Dendritic cell treated with granulocyte-macrophage colony-stimulating factor and Interleukin-4, amounts not matched to agents 40 ng/mL and 50 ng/mL, for 4 days (primary cell): ENCODE data around the gene TRMT6.

Source experiments
- H3K27ac Mint-ChIP-seq: one replicate; pipeline ENCODE4 v1.8.0; 2022; ENCODE audit warnings: mild to moderate bottlenecking, mixed read lengths
- H3K27me3 Mint-ChIP-seq: one replicate; pipeline ENCODE4 v1.8.0; 2022; ENCODE audit warnings: mild to moderate bottlenecking, mixed read lengths
- H3K36me3 Mint-ChIP-seq: one replicate; pipeline ENCODE4 v1.8.0; 2022; ENCODE audit warnings: low read depth, mixed read lengths
- H3K4me1 Mint-ChIP-seq: one replicate; pipeline ENCODE4 v1.8.0; 2022; ENCODE audit warnings: low read depth, mixed read lengths
- H3K4me3 Mint-ChIP-seq: one replicate; pipeline ENCODE4 v1.8.0; 2022; ENCODE audit warnings: mild to moderate bottlenecking, moderate library complexity, mixed read lengths
- H3K9me3 Mint-ChIP-seq: one replicate; pipeline ENCODE4 v1.8.0; 2022; ENCODE audit warnings: mixed read lengths
- intact Hi-C: fragments of 100-400 bp; cut with micrococcal nuclease; formaldehyde crosslinking; loops from one replicate; pipeline ENCODE4 v1.15.0; 2022

Gene TRMT6, protein sequence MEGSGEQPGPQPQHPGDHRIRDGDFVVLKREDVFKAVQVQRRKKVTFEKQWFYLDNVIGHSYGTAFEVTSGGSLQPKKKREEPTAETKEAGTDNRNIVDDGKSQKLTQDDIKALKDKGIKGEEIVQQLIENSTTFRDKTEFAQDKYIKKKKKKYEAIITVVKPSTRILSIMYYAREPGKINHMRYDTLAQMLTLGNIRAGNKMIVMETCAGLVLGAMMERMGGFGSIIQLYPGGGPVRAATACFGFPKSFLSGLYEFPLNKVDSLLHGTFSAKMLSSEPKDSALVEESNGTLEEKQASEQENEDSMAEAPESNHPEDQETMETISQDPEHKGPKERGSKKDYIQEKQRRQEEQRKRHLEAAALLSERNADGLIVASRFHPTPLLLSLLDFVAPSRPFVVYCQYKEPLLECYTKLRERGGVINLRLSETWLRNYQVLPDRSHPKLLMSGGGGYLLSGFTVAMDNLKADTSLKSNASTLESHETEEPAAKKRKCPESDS

DNA sequence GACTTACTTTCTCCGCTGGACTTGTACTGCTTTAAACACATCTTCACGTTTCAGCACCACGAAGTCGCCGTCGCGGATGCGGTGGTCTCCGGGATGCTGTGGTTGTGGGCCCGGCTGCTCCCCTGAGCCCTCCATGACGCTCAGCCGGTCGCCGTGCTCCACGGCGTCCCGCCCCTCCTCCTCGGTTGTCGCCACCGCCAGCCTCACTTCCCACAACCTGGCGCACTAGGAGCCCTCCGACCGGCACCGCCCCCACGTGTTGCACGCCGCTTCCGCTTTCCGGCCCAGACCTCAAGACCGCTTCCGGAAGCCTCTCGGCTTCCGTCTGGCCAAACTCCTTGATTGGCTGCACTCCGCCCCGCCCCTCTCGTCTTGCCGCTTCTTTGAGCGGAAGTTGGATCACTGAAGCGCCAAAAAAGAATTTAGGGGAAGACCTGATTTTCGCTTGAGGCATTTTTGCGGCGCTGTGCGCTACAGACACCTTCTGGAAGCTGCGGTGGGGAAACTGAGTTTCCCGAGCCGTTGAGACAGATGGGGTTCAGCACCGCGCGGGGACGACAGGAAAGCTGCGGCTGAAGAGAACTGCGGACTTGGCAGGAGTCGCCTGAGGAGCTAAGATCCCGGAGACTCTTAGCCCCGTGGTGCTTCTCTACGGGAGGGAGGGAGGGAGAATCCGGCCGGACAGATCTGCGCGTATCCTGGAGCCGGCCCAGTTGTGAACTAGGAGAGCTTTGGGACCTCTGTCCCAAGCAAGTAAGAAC, at the start of gene TRMT6, which contains the start of gene MCM8:
Gene TRMT6 (minus strand): TSS at position 263 of the 761 bp plus-strand sequence. CDS start 128 bp downstream, at position 135.
Gene MCM8 (plus strand): TSS at position 382 of the 761 bp plus-strand sequence. CDS start 1,364 bp downstream, outside the sequence.
- Mint-ChIP-seq H3K4me3 (peak within 1 kb of the TSS; percentile 93), H3K36me3 (peaks cover 47% of the 10 kb centered on the region), H3K27ac (peak within 1 kb of the TSS; percentile 88), H3K4me1 (peaks cover 42% of the 10 kb centered on the region), H3K27me3 (no peaks in the 10 kb centered on the region), H3K9me3 (no peaks in the 10 kb centered on the region)
- intact Hi-C loops: no loop called here

DNA sequence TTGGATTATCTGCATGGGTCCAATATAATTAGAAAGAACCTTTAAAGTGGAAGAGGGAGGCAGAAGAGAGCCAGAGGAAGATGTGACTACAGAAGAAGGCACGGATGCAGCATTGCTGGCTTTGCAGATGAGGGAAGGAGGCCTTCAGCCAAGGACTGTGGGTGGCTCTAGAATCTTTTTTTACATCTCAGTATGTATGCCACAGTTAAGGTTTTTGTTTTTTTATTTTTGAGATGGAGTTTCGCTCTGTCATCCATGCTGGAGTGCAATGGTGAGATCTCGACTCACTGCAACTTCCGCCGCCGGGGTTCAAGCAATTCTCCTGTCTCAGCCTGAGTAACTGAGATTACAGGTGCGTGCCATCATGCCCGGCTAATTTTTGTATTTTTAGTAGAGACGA, 49.5 kb upstream of the TRMT6 start:
- Mint-ChIP-seq H3K9me3 (no peaks in the 10 kb centered on the region), H3K4me3 (no peak overlapping the region), H3K4me1 (no peaks in the 10 kb centered on the region), H3K27me3 (no peaks in the 10 kb centered on the region), H3K36me3 (peaks cover 9% of the 10 kb centered on the region), H3K27ac (no peak overlapping the region)
- intact Hi-C loops: no loop called here

DNA sequence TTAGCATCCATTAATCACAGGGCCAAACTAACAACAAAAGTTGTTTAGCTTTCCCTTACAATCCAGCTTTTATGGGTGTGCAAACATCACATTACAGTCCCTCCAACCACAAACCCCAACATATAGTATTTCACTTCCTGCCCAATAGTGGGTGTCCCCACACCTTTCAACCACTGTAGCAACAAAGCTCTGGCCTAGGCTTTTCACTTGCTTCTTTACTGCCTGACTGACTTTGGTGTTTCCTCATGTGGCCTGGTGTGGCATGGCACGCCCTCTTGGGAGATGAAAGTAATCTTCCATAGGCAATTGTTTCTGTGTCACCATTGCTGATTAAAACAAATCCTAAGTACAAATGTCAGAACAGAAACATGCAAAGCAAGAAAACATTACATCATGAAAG, 46.4 kb upstream of the TRMT6 start:
- intact Hi-C loops: no loop called here
- H3K9me3 Mint-ChIP-seq: no peaks in the 10 kb centered on the region
- peaks cover 9% of the 10 kb centered on the region for H3K36me3 Mint-ChIP-seq

DNA sequence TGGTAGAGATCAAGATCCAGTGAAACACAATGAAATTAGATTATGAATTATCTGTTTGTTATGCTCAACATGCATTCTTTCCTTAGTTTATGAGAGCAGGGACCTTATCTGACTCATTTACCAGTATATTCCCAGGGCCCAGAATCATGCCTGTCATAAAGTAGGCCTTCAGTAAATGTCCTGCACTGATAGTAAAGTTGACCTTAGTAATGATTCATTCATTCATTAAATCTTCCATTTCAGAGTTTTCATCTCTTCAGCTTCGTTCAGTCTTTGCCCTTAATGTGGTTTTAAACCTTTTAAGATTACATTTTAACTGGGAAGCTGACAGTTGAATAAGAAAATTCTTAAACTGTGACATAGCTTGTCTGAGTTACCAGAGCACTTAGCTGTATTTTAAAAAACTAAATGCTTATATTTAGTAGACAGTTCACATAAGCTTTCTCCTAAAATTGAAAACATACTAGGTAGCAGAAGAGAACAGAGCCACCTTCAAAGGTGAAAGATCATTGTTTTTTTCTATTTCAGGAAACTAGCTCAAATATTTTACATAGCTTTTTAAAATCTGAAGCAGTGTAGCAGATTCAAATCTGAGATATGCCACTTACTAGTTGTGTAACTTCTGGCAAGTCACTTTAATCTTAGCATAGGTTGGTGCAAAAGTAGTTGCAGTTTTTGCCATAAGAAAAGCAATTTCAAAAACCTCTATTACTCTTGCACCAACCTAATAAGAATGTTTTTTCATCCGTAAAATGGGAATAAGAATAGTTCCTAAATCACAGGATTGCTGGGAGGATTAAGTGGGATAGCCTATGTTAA, 41.5 kb upstream of the TRMT6 start:
- Mint-ChIP-seq H3K36me3 (peaks cover 18% of the 10 kb centered on the region), H3K4me3 (no peak overlapping the region), H3K9me3 (no peaks in the 10 kb centered on the region), H3K4me1 (no peaks in the 10 kb centered on the region), H3K27me3 (no peaks in the 10 kb centered on the region), H3K27ac (no peak overlapping the region)
- intact Hi-C loops: no loop called here

More for the DNA sequence above, 46.4 kb upstream of the TRMT6 start:
- no peak overlapping the region for H3K27ac Mint-ChIP-seq
- no peaks in the 10 kb centered on the region for H3K4me1 Mint-ChIP-seq
- H3K27me3 Mint-ChIP-seq: no peaks in the 10 kb centered on the region
- H3K4me3 Mint-ChIP-seq: no peak overlapping the region

DNA sequence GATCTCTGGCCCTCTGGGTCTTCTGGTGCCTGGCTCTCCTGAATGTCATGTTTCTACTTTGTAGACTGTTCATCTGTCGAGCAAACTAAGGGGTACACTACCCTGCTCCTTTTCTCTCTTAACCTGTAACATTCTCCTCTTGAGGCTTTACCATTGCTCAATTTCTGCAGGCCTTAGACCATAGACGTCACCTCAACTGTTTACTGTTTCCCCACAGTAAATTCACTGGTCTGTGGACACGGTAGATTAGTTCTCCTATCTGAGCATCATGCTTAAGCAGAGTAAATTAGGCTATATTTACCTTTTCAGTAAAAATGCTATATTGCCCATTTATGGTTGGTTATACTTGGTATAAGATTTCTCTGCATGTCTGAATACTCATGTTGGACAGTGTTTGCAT, 40.6 kb upstream of the TRMT6 start:
- Mint-ChIP-seq H3K4me1 (no peaks in the 10 kb centered on the region), H3K27ac (no peak overlapping the region), H3K9me3 (no peaks in the 10 kb centered on the region), H3K4me3 (no peak overlapping the region), H3K36me3 (peaks cover 20% of the 10 kb centered on the region), H3K27me3 (no peaks in the 10 kb centered on the region)
- intact Hi-C loops: no loop called here

DNA sequence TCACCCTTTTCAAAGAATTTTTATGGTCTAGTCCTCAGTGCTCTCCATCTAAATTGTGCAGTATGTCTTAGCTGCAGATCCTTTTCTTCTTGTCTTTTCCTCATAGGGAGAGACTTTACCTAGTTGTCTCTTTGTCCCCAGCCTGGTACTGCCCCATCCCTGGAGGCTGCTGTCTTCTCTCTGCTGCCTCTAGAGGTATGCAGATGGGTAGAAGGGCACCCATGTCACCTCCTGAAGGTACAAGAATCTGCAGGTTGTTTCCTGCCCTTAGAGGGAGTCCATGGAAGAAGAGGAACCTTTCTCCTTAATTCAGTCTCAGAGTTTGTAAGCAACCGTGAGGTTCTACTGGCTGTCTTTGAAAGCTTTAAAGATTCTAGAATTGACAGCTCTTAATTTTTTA, 39.2 kb upstream of the TRMT6 start:
- H3K9me3 Mint-ChIP-seq: no peaks in the 10 kb centered on the region
- no peak overlapping the region for H3K27ac Mint-ChIP-seq
- H3K4me1 Mint-ChIP-seq: no peaks in the 10 kb centered on the region
- intact Hi-C loops: no loop called here
- no peaks in the 10 kb centered on the region for H3K27me3 Mint-ChIP-seq
- no peak overlapping the region for H3K4me3 Mint-ChIP-seq
- H3K36me3 Mint-ChIP-seq: peaks cover 18% of the 10 kb centered on the region

DNA sequence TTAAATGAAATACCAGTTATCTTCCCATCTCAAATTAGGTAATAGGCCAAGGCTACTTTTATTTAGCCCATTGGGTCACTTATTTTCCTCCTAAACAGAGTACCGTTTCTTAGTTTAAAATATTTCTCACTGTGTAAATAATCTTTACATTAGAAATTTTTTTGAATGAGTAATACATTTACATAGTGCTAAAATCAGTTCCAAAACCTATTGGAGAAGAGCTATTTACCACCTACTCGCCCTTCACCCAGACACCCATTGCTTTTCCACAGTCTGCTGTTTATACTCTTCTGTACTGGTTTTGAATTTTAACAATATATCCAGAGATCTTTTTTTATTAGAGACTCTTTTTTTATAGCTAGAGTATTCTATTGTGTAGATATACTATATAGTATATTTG, 37.0 kb upstream of the TRMT6 start:
- Mint-ChIP-seq H3K27me3 (no peaks in the 10 kb centered on the region), H3K9me3 (no peaks in the 10 kb centered on the region), H3K36me3 (peaks cover 18% of the 10 kb centered on the region), H3K4me3 (no peak overlapping the region), H3K4me1 (no peaks in the 10 kb centered on the region), H3K27ac (no peak overlapping the region)
- intact Hi-C loops: no loop called here

DNA sequence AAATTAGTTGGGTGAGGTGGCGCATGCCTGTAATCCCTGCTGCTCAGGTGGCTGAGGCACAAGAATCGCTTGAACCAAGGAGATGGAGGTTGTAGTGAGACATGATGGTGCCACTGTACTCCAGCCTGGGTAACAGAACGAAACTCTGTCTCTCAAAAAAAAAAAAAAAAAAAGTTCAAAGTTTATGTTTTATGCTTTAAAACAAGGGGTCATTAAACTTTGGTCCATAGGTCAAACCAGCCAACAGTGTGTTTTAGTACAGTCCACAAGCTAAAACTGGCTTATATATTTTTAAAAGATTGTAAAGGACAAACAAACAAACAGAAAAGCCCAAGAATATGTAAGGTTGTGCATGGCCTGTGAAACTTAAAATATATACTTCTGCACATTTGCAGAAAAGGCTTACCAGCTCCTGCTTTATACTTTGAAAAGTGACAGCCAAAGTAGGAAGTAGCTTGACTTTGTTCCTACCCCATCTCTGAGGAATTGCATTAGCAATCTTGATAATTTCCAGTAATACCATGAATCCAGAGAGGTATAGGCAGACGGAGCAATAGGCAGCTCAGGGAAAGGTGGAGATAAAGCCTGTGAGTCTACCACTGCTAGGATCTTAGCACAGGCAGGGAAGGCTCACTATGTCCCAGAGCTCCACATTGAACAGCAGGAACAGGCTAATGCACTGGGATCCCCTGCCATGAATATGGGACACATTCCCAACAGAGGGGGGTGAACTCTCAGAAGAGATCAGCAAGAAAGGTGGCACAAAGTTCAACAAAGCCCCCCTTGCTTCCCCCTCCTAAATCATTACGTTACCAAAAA, 30.6 kb upstream of the TRMT6 start:
- H3K36me3 Mint-ChIP-seq: peaks cover 29% of the 10 kb centered on the region
- H3K9me3 Mint-ChIP-seq: no peaks in the 10 kb centered on the region
- H3K27me3 Mint-ChIP-seq: no peaks in the 10 kb centered on the region
- H3K4me3 Mint-ChIP-seq: no peak overlapping the region
- no peak overlapping the region for H3K27ac Mint-ChIP-seq
- H3K4me1 Mint-ChIP-seq: no peaks in the 10 kb centered on the region
- intact Hi-C loops: no loop called here

DNA sequence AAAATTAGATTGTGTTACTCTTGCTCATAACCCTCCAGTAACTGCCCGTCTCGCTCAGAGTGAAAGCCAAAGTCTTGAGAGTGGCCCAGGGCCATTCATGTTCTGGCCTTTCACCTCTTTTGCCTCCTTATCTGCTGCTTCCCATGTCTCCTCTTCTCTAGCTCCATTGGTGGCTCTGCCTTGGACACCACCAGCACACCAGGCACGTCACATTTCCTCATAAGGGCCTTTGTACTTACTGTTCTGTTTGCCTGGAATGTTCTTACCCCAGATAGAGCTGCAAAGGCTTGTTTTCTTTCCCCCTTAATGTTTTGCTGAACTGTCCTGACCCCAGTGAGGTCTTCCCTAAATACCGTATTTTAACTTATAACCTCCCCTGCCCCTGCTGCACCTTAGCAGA, 29.5 kb upstream of the TRMT6 start:
- no peaks in the 10 kb centered on the region for H3K4me1 Mint-ChIP-seq
- H3K4me3 Mint-ChIP-seq: no peak overlapping the region
- H3K27ac Mint-ChIP-seq: no peak overlapping the region
- H3K27me3 Mint-ChIP-seq: no peaks in the 10 kb centered on the region
- peaks cover 25% of the 10 kb centered on the region for H3K36me3 Mint-ChIP-seq
- H3K9me3 Mint-ChIP-seq: no peaks in the 10 kb centered on the region
- intact Hi-C loops: no loop called here

DNA sequence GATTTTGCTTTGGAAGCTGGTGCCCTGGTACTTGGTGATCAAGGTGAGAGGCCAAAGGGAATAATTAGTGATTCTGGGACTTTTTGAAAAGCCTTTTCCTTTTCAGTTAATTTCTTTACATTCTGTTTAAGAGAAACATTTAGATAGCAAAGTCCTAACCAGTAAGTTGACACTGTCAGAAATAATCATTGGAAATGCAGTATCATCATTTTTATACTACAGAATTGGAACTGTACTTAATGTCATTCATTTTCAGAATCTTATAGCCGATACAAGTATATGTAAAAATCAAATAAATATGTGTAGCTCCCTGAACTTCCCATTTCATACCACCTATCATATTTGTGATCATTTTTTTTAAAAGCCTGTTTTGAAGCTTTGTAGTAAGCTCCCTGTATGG, 27.6 kb upstream of the TRMT6 start:
- no peaks in the 10 kb centered on the region for H3K4me1 Mint-ChIP-seq

DNA sequence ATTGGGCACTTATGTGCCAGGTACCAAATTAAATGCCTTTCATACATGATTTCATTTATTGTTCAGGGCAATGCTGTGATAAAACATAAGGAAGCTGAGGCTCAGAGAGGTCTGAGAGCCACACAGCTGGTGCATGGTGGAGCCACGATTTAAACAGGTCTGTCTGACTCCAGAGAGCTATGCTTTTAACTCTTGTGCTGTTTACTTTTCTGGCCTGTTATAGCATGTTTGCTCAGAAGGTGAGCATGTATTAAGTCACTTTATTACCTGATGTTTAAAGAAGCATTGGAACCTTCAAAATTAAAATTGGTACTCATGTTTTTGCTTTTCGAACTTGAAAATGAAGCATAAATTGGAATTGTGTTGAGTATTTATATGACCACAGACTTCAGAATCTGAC, 26.9 kb upstream of the TRMT6 start:
- no peak overlapping the region for H3K27ac Mint-ChIP-seq
- H3K36me3 Mint-ChIP-seq: peaks cover 23% of the 10 kb centered on the region
- H3K4me3 Mint-ChIP-seq: no peak overlapping the region
- intact Hi-C loops: no loop called here
- no peaks in the 10 kb centered on the region for H3K27me3 Mint-ChIP-seq
- no peaks in the 10 kb centered on the region for H3K9me3 Mint-ChIP-seq
- no peaks in the 10 kb centered on the region for H3K4me1 Mint-ChIP-seq

More for the DNA sequence above, 27.6 kb upstream of the TRMT6 start:
- no peak overlapping the region for H3K4me3 Mint-ChIP-seq
- no peaks in the 10 kb centered on the region for H3K9me3 Mint-ChIP-seq
- peaks cover 23% of the 10 kb centered on the region for H3K36me3 Mint-ChIP-seq
- no peak overlapping the region for H3K27ac Mint-ChIP-seq
- intact Hi-C loops: no loop called here
- H3K27me3 Mint-ChIP-seq: no peaks in the 10 kb centered on the region

DNA sequence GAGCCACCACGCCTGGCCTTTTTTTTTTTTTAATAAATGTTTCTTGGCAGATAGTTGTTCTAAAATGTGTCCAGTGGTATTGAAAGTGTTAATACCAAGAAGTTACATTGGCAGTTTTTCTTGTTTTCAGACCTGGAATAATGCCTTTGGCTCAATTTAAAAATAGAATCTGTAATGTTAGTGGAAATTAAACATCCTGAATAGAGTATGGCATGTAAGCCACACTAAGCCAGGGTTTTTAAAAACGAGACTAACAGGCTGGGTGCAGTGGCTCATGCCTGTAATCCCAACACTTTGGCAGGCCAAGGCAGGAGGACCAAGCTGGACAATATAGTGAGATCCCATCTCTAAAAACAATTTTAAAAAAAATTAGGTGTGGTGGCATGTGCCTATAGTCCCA, 25.4 kb upstream of the TRMT6 start:
- Mint-ChIP-seq H3K4me3 (no peak overlapping the region), H3K27me3 (no peaks in the 10 kb centered on the region), H3K27ac (no peak overlapping the region), H3K4me1 (no peaks in the 10 kb centered on the region), H3K36me3 (peaks cover 23% of the 10 kb centered on the region), H3K9me3 (no peaks in the 10 kb centered on the region)
- intact Hi-C loops: no loop called here

DNA sequence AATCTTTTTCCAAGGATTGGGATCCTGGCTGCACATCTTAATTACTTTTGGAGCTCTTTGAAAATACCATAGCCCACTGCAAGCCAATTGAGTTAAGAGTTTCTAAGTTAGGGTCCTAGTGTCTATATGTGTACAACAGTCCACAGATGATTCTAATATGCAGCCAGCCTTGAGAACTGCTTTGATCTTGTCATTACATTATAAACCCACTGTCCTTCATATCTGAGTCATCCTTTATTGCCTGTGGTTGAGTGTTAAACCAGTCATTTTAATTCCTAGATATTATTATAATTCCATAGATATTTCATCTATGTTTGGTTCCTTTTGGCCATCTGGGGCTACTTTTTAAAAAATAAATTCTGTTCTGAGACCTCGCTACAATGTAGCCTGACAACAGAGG, 24.2 kb upstream of the TRMT6 start:
- Mint-ChIP-seq H3K4me3 (no peak overlapping the region), H3K36me3 (peaks cover 16% of the 10 kb centered on the region), H3K27me3 (no peaks in the 10 kb centered on the region), H3K4me1 (no peaks in the 10 kb centered on the region), H3K9me3 (no peaks in the 10 kb centered on the region), H3K27ac (no peak overlapping the region)
- intact Hi-C loops: no loop called here
